ENCODE data around the gene LTBP2. TPM values are rescaled to one million over a fixed set of nuclear protein-coding genes. Genes with fewer than 3 reads are reported as not detected.

Gene LTBP2
- polyA plus RNA-seq, 1 donor from 2014 or later = 0.33 TPM

GRCh38 chr14:74610199-74610865 is 1.7 kb downstream of the LTBP2 start:
- no peak overlapping the region for H3K27ac ChIP-seq (ENCODE audit: low read length)
- no peaks in the 10 kb centered on the region for H4K20me1 ChIP-seq (ENCODE audit: insufficient read depth)
- no peaks in the 10 kb centered on the region for H3K9me2 ChIP-seq (ENCODE audit: insufficient read depth, low read length)
- H3K4me3 ChIP-seq (ENCODE audit: low read length) = no peak overlapping the region
- H3K79me2 ChIP-seq (replicated peaks; ENCODE audit: insufficient read depth, low read length) = no peaks in the 10 kb centered on the region
- H3K27me3 ChIP-seq (ENCODE audit: insufficient read depth, low read depth, low read length) = peaks cover 43% of the 10 kb centered on the region
- TF ChIP-seq TAF1 (IDR thresholded peaks at IDR 0.05; ENCODE audit: low read depth) (no peak), SMC3 (conservative IDR thresholded peaks at IDR 0.05; ENCODE audit: poor library complexity) (no peak), MXI1 (conservative IDR thresholded peaks at IDR 0.05; ENCODE audit: poor library complexity, severe bottlenecking) (no peak), REST (IDR thresholded peaks at IDR 0.05; ENCODE audit: borderline replicate concordance) (no peak), CTCF (IDR thresholded peaks at IDR 0.05; ENCODE audit: poor library complexity, severe bottlenecking) (no peak), EP300 (conservative IDR thresholded peaks at IDR 0.05; ENCODE audit: poor library complexity, severe bottlenecking) (no peak), POLR2AphosphoS5 (IDR thresholded peaks at IDR 0.05) (no peak), RAD21 (conservative IDR thresholded peaks at IDR 0.05) (no peak), EZH2 (IDR thresholded peaks at IDR 0.05; ENCODE audit: borderline replicate concordance, insufficient read depth, low read length, poor library complexity, severe bottlenecking) (no peak)
- H3F3A ChIP-seq (ENCODE audit: insufficient read depth, low read length, poor library complexity, severe bottlenecking) = no peaks in the 10 kb centered on the region
- H3K36me3 ChIP-seq (ENCODE audit: insufficient read depth, low read length) = no peaks in the 10 kb centered on the region
- no peak overlapping the region for H3K9ac ChIP-seq (ENCODE audit: low read length)
- no peak overlapping the region for H2AFZ ChIP-seq (ENCODE audit: low read depth, low read length)
- H3K4me2 ChIP-seq (ENCODE audit: low read length) = no peak overlapping the region
- H3K9me3 ChIP-seq (ENCODE audit: low read length) = no peaks in the 10 kb centered on the region

GRCh38 chr14:74609721-74610120 is 2.3 kb downstream of the LTBP2 start:
- Histone ChIP-seq H3K4me3 (ENCODE audit: low read length) (no peak overlapping the region), H3K4me2 (ENCODE audit: low read length) (no peak overlapping the region), H3K9me2 (ENCODE audit: insufficient read depth, low read length) (no peaks in the 10 kb centered on the region), H4K20me1 (ENCODE audit: insufficient read depth) (no peaks in the 10 kb centered on the region), H3K27ac (ENCODE audit: low read length) (no peak overlapping the region), H3K9me3 (ENCODE audit: low read length) (no peaks in the 10 kb centered on the region), H3K9ac (ENCODE audit: low read length) (no peak overlapping the region), H3K79me2 (replicated peaks; ENCODE audit: insufficient read depth, low read length) (no peaks in the 10 kb centered on the region), H3F3A (ENCODE audit: insufficient read depth, low read length, poor library complexity, severe bottlenecking) (no peaks in the 10 kb centered on the region), H3K27me3 (ENCODE audit: insufficient read depth, low read depth, low read length) (peaks cover 43% of the 10 kb centered on the region), H2AFZ (ENCODE audit: low read depth, low read length) (no peak overlapping the region), H3K36me3 (ENCODE audit: insufficient read depth, low read length) (no peaks in the 10 kb centered on the region)
- TF ChIP-seq EZH2 (IDR thresholded peaks at IDR 0.05; ENCODE audit: borderline replicate concordance, insufficient read depth, low read length, poor library complexity, severe bottlenecking) = no peak
- no peak for TF ChIP-seq REST (IDR thresholded peaks at IDR 0.05; ENCODE audit: borderline replicate concordance)
- no peak for TF ChIP-seq RAD21 (conservative IDR thresholded peaks at IDR 0.05)
- TF ChIP-seq MXI1 (conservative IDR thresholded peaks at IDR 0.05; ENCODE audit: poor library complexity, severe bottlenecking) = no peak
- TF ChIP-seq CTCF (IDR thresholded peaks at IDR 0.05; ENCODE audit: poor library complexity, severe bottlenecking) = no peak
- TF ChIP-seq POLR2AphosphoS5 (IDR thresholded peaks at IDR 0.05) = no peak
- no peak for TF ChIP-seq SMC3 (conservative IDR thresholded peaks at IDR 0.05; ENCODE audit: poor library complexity)
- TF ChIP-seq EP300 (conservative IDR thresholded peaks at IDR 0.05; ENCODE audit: poor library complexity, severe bottlenecking) = no peak
- TF ChIP-seq TAF1 (IDR thresholded peaks at IDR 0.05; ENCODE audit: low read depth) = no peak

Data from neural cell (in vitro differentiated cells).